Activated CD4-positive, alpha-beta T cell treated with anti-CD3 and anti-CD28 coated beads, Interleukin-2, amount 10 ng/mL, durations not matched to agents 7 days and 5 days (primary cell): Measurements from ENCODE around the gene SOX30. TPM values are rescaled to one million over a fixed set of nuclear protein-coding genes. Genes with fewer than 3 reads are reported as not detected.
A peak's percentile ranks its signal among the peaks of the same experiment; 100 is the strongest.

ENCODE experiments used
- CTCF ChIA-PET: fragments of 350-600 bp; sonication (Branson Sonifier 250); formaldehyde crosslinking; loops from one replicate; lab custom pipeline; 2021; ENCODE audit warnings: antibody characterized with exemption; lab: Charles Lee
- POLR2A ChIA-PET: fragments of 350-600 bp; sonication (Branson Sonifier 250); formaldehyde crosslinking; loops from one replicate; lab custom pipeline; 2021; ENCODE audit warnings: antibody characterized with exemption; lab: Charles Lee
- DNase-seq: peaks from one replicate; pipeline ENCODE4 v3.0.0-alpha.2; 2020
- H3K27ac Mint-ChIP-seq: one replicate; pipeline ENCODE4 v1.8.0; 2021; ENCODE audit warnings: mild to moderate bottlenecking, moderate library complexity, mixed read lengths
- H3K27me3 Mint-ChIP-seq: one replicate; pipeline ENCODE4 v1.8.0; 2021; ENCODE audit warnings: mixed read lengths
- H3K36me3 Mint-ChIP-seq: one replicate; pipeline ENCODE4 v1.8.0; 2021; ENCODE audit warnings: low read depth, mixed read lengths
- H3K4me1 Mint-ChIP-seq: one replicate; pipeline ENCODE4 v1.8.0; 2021; ENCODE audit warnings: mixed read lengths
- H3K4me3 Mint-ChIP-seq: one replicate; pipeline ENCODE4 v1.8.0; 2021; ENCODE audit warnings: mild to moderate bottlenecking, moderate library complexity, mixed read lengths
- H3K9me3 Mint-ChIP-seq: one replicate; pipeline ENCODE4 v1.8.0; 2021; ENCODE audit warnings: mixed read lengths
- total RNA-seq, 2 experiments: library from RNA; stranded (reverse); gene quantifications; one replicate each; pipeline ENCODE4 v1.2.3, GENCODE V29; 2021

Gene SOX30
- total RNA-seq, 2 experiments from 2014 or later: 0.10 TPM; not detected in 1

DNA sequence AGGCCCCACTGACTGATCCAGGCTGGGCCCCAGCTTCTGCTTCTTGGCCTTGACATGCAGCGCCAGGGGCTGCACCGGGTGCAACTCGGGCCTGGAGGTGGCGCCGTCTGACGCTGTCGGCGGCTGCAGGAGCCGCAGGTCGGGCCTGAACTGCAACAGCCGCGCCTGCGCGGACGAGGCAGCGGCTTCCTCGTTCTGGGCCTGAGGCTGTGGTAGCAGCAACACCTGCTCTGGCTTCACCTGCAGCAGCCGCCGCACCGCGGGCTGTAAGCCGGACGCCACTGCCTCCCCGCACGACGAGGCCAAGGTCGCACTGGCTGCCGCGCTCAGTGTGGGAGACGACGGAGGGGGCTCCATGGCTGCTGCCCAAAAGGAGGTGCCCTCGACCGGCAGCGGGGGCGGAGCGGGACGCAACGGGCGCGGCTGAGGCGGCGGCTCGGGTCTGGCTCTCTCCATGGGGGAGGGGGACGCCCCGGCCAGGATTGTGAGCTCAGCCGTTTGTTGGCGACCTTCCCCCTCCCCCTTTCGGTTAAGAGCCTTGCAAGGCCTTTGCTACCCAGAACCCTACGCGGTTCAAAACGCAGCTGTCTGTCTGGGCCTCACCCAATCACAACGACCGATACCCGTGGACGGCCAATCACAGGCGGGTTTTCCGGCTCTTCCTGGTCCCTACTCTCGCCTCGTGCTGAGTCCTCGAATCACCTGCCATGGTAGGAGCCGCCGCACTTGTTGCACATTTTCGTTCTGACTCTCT is 438 bp downstream of the SOX30 start:
- DNase-seq: peak; percentile 80
- Mint-ChIP-seq H3K27me3 (no peaks in the 10 kb centered on the region), H3K27ac (peak overlapping the region; percentile 85), H3K4me1 (peaks cover 16% of the 10 kb centered on the region), H3K4me3 (peak overlapping the region; percentile 51), H3K9me3 (peaks cover 38% of the 10 kb centered on the region), H3K36me3 (peaks cover 21% of the 10 kb centered on the region)
- CTCF ChIA-PET: interaction anchor here (1.3 to 1.9 kb wide), 4 partner anchors 9 to 92 kb away, joined by 3 to 10 read pairs (median 6); partner anchors contain the start of gene LSM11
- POLR2A ChIA-PET: interaction anchor here (0.7 kb wide), 1 partner anchor 107 kb away, joined by 3 read pairs; no protein-coding TSS in a partner anchor

DNA sequence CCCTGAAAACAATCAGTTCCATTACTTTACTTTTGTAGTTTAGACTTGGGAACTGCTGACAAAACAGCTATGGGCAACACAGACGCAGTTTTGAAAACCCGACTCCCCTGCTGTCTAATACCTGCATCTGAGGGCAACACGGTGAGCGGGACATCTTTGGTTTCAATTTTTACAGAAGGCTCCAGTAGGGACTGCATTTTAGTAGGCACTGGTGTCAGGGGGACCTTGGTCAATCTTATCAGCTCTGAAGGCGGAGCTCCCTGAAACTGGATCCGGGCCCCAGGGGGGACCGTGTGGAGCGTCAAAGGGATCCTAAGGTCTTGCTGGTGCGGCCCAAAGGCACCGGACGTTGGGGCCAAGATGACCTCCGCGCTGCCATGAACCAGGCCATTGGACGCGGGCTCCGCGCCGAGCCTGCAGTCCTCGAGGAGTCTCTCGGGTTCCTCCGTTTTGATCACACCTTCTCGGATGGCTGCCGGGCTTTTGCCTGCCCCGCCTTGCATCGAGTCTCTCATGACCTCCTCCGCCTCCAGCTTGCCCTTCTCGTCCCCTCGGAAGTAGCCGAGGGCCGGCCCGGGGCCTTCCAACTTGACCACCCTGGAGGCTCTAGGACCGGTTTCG is 1.1 kb downstream of the SOX30 start:
- ChIA-PET CTCF (interaction anchor here (1.3 to 1.9 kb wide), 3 partner anchors 10 to 93 kb away, joined by 6 to 10 read pairs (median 7); partner anchors contain the start of gene LSM11), POLR2A (no interaction called here)
- peaks cover 21% of the 10 kb centered on the region for H3K36me3 Mint-ChIP-seq
- DNase-seq: no peak
- peaks cover 16% of the 10 kb centered on the region for H3K4me1 Mint-ChIP-seq
- H3K9me3 Mint-ChIP-seq: peaks cover 33% of the 10 kb centered on the region
- H3K27ac Mint-ChIP-seq: peak overlapping the region; percentile 85
- no peaks in the 10 kb centered on the region for H3K27me3 Mint-ChIP-seq
- no peak overlapping the region for H3K4me3 Mint-ChIP-seq

DNA sequence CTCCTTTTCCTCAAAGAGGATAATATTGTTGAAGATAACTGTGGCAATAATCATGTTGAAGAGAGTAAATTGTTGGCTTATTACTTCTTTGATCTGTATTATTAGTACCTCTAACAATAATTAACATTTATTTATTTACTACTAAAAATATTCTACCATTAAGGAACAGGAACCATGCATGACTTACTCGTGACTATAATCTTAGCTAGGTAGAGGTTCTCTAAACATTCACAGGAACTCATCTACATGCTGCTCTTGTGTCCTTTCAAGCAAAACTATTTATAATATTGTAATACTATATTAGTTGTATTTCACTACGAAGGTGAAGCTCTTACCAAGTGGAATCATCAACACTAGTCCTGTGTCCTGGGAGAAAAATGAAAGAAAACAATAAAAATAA is 3.1 kb downstream of the SOX30 start:
- peaks cover 17% of the 10 kb centered on the region for H3K36me3 Mint-ChIP-seq
- DNase-seq: no peak
- POLR2A ChIA-PET: no interaction called here
- CTCF ChIA-PET: interaction anchor here (0.5 kb wide), 1 partner anchor 306 kb away, joined by 4 read pairs; no protein-coding TSS in a partner anchor
- H3K27ac Mint-ChIP-seq: no peak overlapping the region
- peaks cover 3% of the 10 kb centered on the region for H3K27me3 Mint-ChIP-seq
- peaks cover 16% of the 10 kb centered on the region for H3K4me1 Mint-ChIP-seq
- no peak overlapping the region for H3K4me3 Mint-ChIP-seq
- H3K9me3 Mint-ChIP-seq: peaks cover 17% of the 10 kb centered on the region

DNA sequence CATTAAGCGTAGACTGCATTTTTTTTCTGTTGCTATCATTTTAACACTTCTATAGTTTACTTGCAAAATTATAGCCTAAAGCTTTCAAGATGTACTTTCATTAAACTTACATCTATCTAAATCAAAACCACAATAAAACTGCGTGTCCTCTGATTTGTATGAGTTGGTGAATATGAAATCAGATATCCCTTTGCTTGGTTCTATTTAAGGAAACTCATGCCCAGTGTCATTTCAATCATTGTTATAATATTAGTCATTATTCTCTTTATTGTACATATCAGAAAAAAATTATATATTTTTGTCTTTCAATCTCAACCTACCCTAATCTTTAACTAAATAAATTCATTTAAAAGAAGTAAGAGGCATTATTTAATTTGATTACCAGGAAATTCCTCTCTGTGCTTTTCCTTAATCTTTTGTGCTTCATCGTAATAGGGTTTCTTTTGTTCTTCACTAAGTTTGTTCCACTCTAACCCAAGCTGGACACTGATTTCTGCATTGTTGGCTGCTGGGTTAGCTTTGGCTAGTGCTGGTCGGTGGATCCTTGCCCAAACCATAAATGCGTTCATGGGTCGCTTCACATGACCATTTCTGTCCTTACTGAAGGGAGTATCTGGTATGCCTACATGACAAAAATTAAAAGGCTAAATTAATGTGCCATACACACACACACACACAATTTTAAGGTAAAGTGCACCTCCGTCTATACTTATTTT is 3.8 kb downstream of the SOX30 start:
- no peak for DNase-seq
- CTCF ChIA-PET: no interaction called here
- peaks cover 14% of the 10 kb centered on the region for H3K9me3 Mint-ChIP-seq

DNA sequence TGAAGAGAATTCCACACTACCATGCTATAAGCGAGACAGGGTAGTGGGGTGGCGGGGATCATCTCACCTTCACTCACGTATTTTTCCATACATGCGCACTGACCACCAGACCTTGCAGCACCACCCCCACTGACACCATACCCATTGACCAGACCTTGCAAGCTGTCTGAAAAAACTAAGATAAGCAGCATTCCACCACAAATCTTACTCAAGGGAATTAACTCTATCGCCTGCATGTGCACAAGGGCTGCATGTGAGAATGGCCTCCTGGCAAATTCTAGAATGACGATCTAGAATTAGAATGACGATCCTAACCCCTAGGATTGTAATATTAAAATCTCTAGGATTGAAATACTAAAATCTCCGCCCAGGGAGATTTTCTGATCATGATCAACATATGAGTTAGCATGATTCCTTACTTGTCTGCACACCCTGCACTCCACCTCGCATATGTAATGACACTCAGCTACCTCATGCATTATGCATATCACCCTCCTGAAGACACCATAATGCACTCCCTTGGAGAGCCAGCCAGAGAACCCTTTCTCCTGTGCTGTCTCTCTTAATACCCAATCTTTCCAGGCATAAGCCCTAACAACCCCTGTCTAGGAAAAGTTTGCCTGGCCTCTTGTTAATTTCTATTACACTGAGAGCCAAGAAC is 11.7 kb downstream of the SOX30 start:
- DNase-seq: no peak
- ChIA-PET CTCF (no interaction called here), POLR2A (no interaction called here)
- Mint-ChIP-seq H3K4me3 (no peak overlapping the region), H3K27me3 (peaks cover 3% of the 10 kb centered on the region), H3K4me1 (no peaks in the 10 kb centered on the region), H3K27ac (no peak overlapping the region), H3K9me3 (no peaks in the 10 kb centered on the region), H3K36me3 (no peaks in the 10 kb centered on the region)

More for the DNA sequence above, 3.8 kb downstream of the SOX30 start:
- peaks cover 3% of the 10 kb centered on the region for H3K27me3 Mint-ChIP-seq
- H3K4me3 Mint-ChIP-seq: no peak overlapping the region
- H3K36me3 Mint-ChIP-seq: peaks cover 13% of the 10 kb centered on the region
- POLR2A ChIA-PET: no interaction called here
- peaks cover 16% of the 10 kb centered on the region for H3K4me1 Mint-ChIP-seq
- no peak overlapping the region for H3K27ac Mint-ChIP-seq

DNA sequence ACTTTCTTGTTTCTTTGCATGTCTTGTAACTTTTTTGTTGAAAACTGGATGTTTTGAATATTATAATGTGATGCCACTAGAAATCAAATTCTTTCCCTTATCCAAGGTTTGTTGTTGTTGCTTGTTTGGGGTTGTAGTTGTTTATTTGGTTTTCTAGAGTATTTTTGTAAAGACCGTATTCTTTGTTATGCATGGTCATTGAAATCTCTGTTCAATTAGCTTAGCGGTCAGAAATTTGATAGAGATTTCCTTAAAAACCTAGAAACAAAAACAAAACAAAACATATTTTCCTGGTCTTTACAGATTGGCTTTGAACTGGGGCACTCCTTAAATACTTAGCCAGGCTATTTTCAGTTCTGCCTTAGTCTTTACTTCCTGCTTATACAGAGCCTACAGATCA is 21.9 kb downstream of the SOX30 start:
- DNase-seq: no peak
- H3K9me3 Mint-ChIP-seq: peaks cover 9% of the 10 kb centered on the region
- no peak overlapping the region for H3K27ac Mint-ChIP-seq
- CTCF ChIA-PET: interaction anchor here (1.3 to 2.0 kb wide), 4 partner anchors 13 to 113 kb away, joined by 3 to 5 read pairs (median 4); partner anchors contain the start of gene LSM11
- H3K4me1 Mint-ChIP-seq: no peaks in the 10 kb centered on the region
- POLR2A ChIA-PET: no interaction called here
- no peak overlapping the region for H3K4me3 Mint-ChIP-seq
- peaks cover 4% of the 10 kb centered on the region for H3K36me3 Mint-ChIP-seq
- H3K27me3 Mint-ChIP-seq: peaks cover 6% of the 10 kb centered on the region

GRCh38 chr5:157626831-157627230 is 25.4 kb downstream of the SOX30 start:
- Mint-ChIP-seq H3K4me1 (peaks cover 8% of the 10 kb centered on the region), H3K36me3 (peaks cover 12% of the 10 kb centered on the region), H3K27me3 (peaks cover 15% of the 10 kb centered on the region), H3K9me3 (peaks cover 18% of the 10 kb centered on the region), H3K27ac (no peak overlapping the region), H3K4me3 (no peak overlapping the region)
- ChIA-PET POLR2A (no interaction called here), CTCF (no interaction called here)
- DNase-seq: no peak

- peaks cover 15% of the 10 kb centered on the region for H3K9me3 Mint-ChIP-seq
- H3K4me1 Mint-ChIP-seq: peaks cover 8% of the 10 kb centered on the region
- CTCF ChIA-PET: no interaction called here
- peaks cover 20% of the 10 kb centered on the region for H3K36me3 Mint-ChIP-seq
- H3K27me3 Mint-ChIP-seq: peaks cover 11% of the 10 kb centered on the region
- POLR2A ChIA-PET: no interaction called here
- no peak overlapping the region for H3K4me3 Mint-ChIP-seq
- H3K27ac Mint-ChIP-seq: no peak overlapping the region
- DNase-seq: no peak
These were observed 28.1 kb downstream of the SOX30 start for GRCh38 chr5:157624144-157624543.

GRCh38 chr5:157620776-157621175 is 31.5 kb downstream of the SOX30 start:
- no peak overlapping the region for H3K4me3 Mint-ChIP-seq
- ChIA-PET CTCF (interaction anchor here (1.1 kb wide), 1 partner anchor 56 kb away, joined by 3 read pairs; no protein-coding TSS in a partner anchor), POLR2A (no interaction called here)
- peaks cover 24% of the 10 kb centered on the region for H3K9me3 Mint-ChIP-seq
- H3K27ac Mint-ChIP-seq: no peak overlapping the region
- peaks cover 8% of the 10 kb centered on the region for H3K4me1 Mint-ChIP-seq
- H3K36me3 Mint-ChIP-seq: peaks cover 18% of the 10 kb centered on the region
- DNase-seq: no peak
- peaks cover 11% of the 10 kb centered on the region for H3K27me3 Mint-ChIP-seq

DNA sequence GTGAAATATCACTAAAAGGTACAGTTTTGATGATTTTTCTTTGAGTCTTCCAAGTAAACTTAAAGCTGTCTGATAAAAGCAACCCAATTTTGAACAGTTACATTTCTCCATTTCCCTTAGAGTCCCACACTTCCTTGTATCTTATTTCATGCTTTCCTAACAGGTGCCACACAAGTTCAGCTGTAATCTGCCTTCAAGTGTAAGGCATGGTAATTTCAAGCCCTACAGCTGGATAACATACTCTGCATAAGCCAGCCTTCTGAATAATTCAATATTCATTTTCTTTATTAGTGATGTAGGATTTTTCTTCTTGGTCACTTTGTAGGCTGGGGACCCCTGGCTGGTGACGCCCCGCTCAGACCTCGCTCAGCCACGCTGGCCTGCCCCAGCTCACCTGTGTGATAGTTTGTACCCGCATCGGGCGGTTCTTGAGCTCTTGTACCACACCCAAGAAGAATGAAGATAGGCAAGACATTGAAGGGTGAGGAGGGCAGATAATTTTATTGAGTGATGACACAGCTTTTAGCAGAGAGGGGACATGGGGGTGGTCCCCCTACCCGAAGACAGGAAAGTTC is 34.0 kb downstream of the SOX30 start:
- no peak overlapping the region for H3K27ac Mint-ChIP-seq
- H3K4me3 Mint-ChIP-seq: no peak overlapping the region
- H3K27me3 Mint-ChIP-seq: peaks cover 11% of the 10 kb centered on the region
- ChIA-PET POLR2A (no interaction called here), CTCF (interaction anchor here (0.6 to 1.9 kb wide), 5 partner anchors 10 to 625 kb away, joined by 3 to 6 read pairs (median 5); no protein-coding TSS in a partner anchor)
- peaks cover 26% of the 10 kb centered on the region for H3K9me3 Mint-ChIP-seq
- peaks cover 15% of the 10 kb centered on the region for H3K4me1 Mint-ChIP-seq
- peaks cover 18% of the 10 kb centered on the region for H3K36me3 Mint-ChIP-seq
- no peak for DNase-seq

DNA sequence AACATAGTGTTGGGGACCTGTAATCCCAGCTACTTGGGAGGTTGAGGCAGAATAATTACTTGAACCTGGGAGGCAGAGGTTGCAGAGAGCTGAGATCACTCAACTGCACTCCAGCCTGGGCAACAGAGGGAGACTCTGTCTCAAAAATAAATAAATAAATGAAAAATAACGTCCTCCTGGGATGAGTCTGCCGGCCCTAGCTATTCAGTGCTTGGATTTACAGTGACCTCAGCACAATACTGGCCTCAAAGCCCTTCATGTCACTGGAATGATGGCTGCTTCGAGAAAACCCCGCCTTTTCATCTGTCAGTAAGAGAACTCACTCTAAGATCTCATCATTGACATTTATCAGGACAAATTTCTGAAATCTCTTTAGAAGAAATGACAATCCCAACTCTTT is 35.5 kb downstream of the SOX30 start:
- ChIA-PET POLR2A (no interaction called here), CTCF (interaction anchor here (1.9 kb wide), 1 partner anchor 9 kb away, joined by 6 read pairs; no protein-coding TSS in a partner anchor)
- H3K9me3 Mint-ChIP-seq: peaks cover 19% of the 10 kb centered on the region
- no peaks in the 10 kb centered on the region for H3K27me3 Mint-ChIP-seq
- no peak for DNase-seq
- H3K36me3 Mint-ChIP-seq: peaks cover 10% of the 10 kb centered on the region
- no peak overlapping the region for H3K27ac Mint-ChIP-seq
- H3K4me3 Mint-ChIP-seq: no peak overlapping the region
- H3K4me1 Mint-ChIP-seq: peaks cover 26% of the 10 kb centered on the region
